ENCODE measurements around the gene GPR180.

DNA sequence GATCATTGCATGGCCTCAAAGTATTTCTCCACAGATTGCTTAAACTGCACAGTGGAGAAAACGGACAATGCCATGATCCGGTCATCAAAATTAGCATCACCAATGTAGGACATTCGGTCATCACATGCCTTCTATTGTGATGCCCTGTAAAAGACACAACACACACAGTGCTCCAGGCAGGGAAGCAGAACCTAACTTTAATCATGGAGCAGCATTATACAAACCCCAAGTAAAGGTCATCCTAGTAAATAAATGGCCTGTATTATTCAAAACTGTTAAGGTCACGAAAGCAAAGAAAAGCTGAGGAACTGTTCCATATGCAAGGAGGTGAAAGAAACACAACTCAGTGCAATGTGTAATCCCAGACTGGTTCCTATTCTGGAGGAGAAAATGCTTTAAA lies 47.9 kb upstream of the GPR180 start:
- no peak for TF ChIP-seq EZH2 (IDR thresholded peaks at IDR 0.05)
- no peak for TF ChIP-seq POLR2AphosphoS5 (IDR thresholded peaks at IDR 0.05; ENCODE audit: borderline replicate concordance, low read depth, low read length)
- TF ChIP-seq FOXP2 (optimal IDR thresholded peaks at IDR 0.05; ENCODE audit: control extremely low read depth, extremely low read length, insufficient read depth), result no peak
